ENCODE measurements around the gene GGT5.
"Not testable (repeated sequence)": the region's sequence is repeated elsewhere in the genome, so short reads cannot be mapped to it uniquely, and the experiment has no call there.

GGT5 gene

DNA sequence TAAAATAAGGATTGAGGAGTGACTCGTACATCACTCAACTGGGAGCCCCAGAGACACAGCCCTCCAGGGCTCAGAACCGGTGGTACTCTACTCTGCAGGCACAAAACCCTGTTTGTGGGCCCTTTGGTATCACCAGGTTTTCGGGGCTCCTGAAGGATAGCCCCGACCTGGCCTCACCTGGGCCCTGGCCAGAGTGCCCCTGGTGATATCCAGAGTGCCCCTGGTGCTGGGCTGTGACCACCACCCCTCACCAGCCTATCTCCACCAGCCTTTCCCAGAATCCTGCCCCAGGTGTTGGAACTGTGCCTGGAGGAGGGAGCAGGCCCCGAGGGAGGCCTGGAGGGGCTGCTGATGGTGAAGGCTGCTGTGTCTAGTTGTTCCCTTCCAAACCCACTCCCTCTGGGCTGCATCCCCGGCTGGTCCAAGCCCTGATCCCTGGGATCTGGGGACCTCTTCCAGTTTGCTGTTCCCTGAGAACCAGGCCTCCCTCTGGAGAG lies 2.2 kb upstream of the GGT5 start:
- TF ChIP-seq, protein P1, sequence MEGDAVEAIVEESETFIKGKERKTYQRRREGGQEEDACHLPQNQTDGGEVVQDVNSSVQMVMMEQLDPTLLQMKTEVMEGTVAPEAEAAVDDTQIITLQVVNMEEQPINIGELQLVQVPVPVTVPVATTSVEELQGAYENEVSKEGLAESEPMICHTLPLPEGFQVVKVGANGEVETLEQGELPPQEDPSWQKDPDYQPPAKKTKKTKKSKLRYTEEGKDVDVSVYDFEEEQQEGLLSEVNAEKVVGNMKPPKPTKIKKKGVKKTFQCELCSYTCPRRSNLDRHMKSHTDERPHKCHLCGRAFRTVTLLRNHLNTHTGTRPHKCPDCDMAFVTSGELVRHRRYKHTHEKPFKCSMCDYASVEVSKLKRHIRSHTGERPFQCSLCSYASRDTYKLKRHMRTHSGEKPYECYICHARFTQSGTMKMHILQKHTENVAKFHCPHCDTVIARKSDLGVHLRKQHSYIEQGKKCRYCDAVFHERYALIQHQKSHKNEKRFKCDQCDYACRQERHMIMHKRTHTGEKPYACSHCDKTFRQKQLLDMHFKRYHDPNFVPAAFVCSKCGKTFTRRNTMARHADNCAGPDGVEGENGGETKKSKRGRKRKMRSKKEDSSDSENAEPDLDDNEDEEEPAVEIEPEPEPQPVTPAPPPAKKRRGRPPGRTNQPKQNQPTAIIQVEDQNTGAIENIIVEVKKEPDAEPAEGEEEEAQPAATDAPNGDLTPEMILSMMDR (IDR thresholded peaks at IDR 0.05; ENCODE audit: control insufficient read depth, extremely low read depth, insufficient read depth): no peak
- H3K4me3 ChIP-seq (ENCODE audit: low read depth, low read length): no peak overlapping the region
- DNase-seq (ENCODE audit: low read depth): no peak

- H3K4me3 ChIP-seq (ENCODE audit: low read depth, low read length); DNase-seq (ENCODE audit: low read depth): not testable (repeated sequence)
Measured at GRCh38 chr22:24245584-24246561, 991 bp upstream of the GGT5 start.

DNA sequence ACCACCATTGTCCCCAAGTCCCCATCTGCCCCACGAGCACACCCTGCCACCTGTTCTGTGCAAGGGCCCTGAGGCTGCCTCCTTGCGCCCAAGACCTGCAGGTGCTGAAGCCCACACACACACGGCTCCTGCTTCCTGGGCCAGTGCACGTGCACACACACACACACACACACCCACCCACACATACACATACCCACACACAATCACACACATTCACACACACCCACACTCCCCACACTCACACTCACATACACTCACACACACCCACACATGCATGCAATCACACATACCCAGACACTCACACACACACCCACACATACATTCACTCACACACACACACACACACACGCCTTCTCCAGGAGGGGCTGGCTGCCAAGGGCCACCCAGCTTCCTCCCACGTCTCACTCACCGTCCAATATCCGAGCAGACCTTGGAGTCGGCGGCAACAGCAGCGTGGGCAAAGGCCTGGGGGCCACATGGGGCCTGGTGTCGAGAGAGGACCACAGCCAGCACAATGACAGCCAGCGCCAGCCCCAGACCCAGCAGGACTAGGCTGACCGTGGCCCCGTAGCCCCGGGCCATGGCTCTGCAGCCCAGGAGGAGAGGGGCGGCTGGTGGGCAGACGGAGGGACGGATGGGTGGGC lies 616 bp downstream of the GGT5 start:
- no peak overlapping the region for H3K4me3 ChIP-seq (ENCODE audit: low read depth, low read length)
- TF ChIP-seq, protein P1 (IDR thresholded peaks at IDR 0.05; ENCODE audit: control insufficient read depth, extremely low read depth, insufficient read depth): no peak
- no peak for DNase-seq (ENCODE audit: low read depth)

DNA sequence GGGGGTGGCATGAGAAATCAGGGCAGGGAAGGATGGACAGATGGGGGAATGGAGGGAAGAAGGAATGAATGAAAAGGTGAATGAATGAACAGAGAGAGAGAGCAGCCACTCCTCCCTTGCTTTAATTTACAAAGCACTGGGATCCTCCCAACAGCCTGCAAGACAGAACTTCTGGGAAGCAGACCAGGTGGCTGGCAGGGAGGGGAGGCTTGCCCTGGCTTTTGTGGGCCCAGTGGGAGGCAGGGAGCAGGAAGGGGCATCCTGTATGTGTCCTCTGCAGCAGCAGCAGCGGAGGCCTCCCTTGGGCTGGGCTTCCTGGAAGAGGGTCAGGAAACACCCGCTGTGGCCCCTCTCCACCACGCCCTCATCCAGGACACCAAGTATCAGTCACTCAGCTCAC lies 1.5 kb downstream of the GGT5 start:
- H3K4me3 ChIP-seq (ENCODE audit: low read depth, low read length); DNase-seq (ENCODE audit: low read depth): not testable (repeated sequence)

DNA sequence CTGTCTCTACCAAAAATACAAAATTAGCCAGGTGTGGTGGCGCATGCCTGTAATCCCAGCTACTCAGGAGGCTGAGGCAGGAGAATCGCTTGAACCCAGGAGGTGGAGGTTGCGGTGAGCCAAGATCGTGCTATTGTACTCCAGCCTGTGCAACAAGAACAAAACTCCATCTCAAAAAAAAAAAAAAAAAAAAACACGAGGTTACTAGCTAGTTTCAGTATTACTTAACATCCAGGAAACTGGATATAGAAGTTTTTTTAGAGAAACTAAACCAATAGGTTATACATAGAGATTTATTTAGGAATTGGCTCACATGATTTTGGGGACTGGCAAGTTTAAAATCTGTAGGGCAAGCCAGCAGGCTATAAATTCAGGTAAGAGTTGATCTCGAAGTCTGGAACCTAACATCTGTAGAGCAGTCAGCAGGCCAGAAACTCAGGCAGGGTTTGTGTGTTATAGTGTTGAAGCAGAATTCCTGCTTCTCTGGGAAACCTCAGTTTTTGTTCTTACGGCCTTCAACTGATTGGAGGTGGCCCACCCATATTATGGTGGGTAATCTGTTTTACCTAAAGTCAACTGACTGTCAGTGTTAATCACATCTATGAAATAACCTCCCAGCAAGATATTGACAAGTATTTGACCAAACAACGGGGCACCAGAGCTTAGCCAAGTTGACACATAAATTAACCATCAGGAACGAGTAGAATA lies 3.7 kb downstream of the GGT5 start:
- H3K4me3 ChIP-seq (ENCODE audit: low read depth, low read length); DNase-seq (ENCODE audit: low read depth): not testable (repeated sequence)

GRCh38 chr22:24240381-24240780 lies 4.5 kb downstream of the GGT5 start:
- no peak overlapping the region for H3K4me3 ChIP-seq (ENCODE audit: low read depth, low read length)
- TF ChIP-seq, protein P1 (IDR thresholded peaks at IDR 0.05; ENCODE audit: control insufficient read depth, extremely low read depth, insufficient read depth): no peak
- no peak for DNase-seq (ENCODE audit: low read depth)

GRCh38 chr22:24238101-24238694 lies 6.7 kb downstream of the GGT5 start:
- H3K4me3 ChIP-seq (ENCODE audit: low read depth, low read length); DNase-seq (ENCODE audit: low read depth): not testable (repeated sequence)

DNA sequence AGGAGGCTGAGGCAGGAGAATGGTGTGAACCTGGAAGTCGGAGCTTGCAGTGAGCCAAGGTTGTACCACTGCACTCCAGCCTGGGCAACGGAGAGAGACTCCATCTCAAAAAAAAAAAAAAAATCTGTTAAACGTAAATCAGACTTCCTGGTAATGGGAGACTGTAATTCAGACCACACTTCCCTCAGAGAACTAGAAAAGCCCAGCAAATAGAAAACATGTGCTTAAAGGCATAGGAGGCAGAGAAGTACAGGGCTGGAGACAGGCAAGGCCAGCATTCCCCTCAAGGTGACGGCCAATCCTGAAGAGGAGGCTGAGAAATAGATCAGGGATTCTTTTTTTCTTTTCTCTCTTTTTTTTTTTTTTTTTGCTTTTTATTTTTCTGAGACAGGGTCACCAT lies 8.2 kb downstream of the GGT5 start:
- H3K4me3 ChIP-seq (ENCODE audit: low read depth, low read length): no peak overlapping the region
- TF ChIP-seq, protein P1 (IDR thresholded peaks at IDR 0.05; ENCODE audit: control insufficient read depth, extremely low read depth, insufficient read depth): no peak
- no peak for DNase-seq (ENCODE audit: low read depth)

Measured in LNCaP clone FGC (cell line).